ENCODE measurements around the gene STAC.

GRCh38 chr3:36362216-36362615 lies 18.1 kb upstream of the STAC start:
- no peak for TF ChIP-seq CTCF (conservative IDR thresholded peaks at IDR 0.05; ENCODE audit: low read depth, low read length)
- TF ChIP-seq EZH2 (IDR thresholded peaks at IDR 0.05; ENCODE audit: borderline replicate concordance, low read depth, low read length, poor library complexity, severe bottlenecking) = no peak

Measured in A673 (cell line).